Measurements from ENCODE around the gene NPAS3.

Gene NPAS3

GRCh38 chr14:33279865-33280264 lies 341.2 kb downstream of the NPAS3 start (continued):
- no peak for TF ChIP-seq PRDM10 (tag by site-specific recombination; IDR thresholded peaks at IDR 0.05)
- no peak for TF ChIP-seq ZNF530 (tag by site-specific recombination; IDR thresholded peaks at IDR 0.05; ENCODE audit: low read depth)

GRCh38 chr14:33280646-33281045 lies 342.0 kb downstream of the NPAS3 start:
- Histone ChIP-seq H3K4me3 (ENCODE audit: low read depth, low read length) (no peak overlapping the region), H3K4me1 (ENCODE audit: control insufficient read depth, insufficient read depth, low read length) (peaks cover 2% of the 10 kb centered on the region; the same call in 1 of the 2 replicates), H3K9me3 (ENCODE audit: control insufficient read depth, insufficient read depth, low read depth, low read length) (no peaks in the 10 kb centered on the region), H3K27ac (ENCODE audit: extremely low read depth, low read depth, low read length) (no peak overlapping the region), H3K36me3 (ENCODE audit: control insufficient read depth in 2 of 2, insufficient read depth in 1 of 2, low read length in 2 of 2) (no peaks in the 10 kb centered on the region)
- POLR2A ChIA-PET: no interaction called here
- no peak for TF ChIP-seq ZNF404 (tag by site-specific recombination; IDR thresholded peaks at IDR 0.05)
- no peak for TF ChIP-seq PRDM6 (tag by site-specific recombination; IDR thresholded peaks at IDR 0.05)
- TF ChIP-seq KLF10 (tag by site-specific recombination; IDR thresholded peaks at IDR 0.05): no peak
- TF ChIP-seq ZBTB6 (tag by site-specific recombination; IDR thresholded peaks at IDR 0.05): no peak
- TF ChIP-seq ZNF19 (tag by site-specific recombination; IDR thresholded peaks at IDR 0.05; ENCODE audit: low read depth): no peak
- TF ChIP-seq HOXD13 (CRISPR knock-in tag; IDR thresholded peaks at IDR 0.05; ENCODE audit: borderline replicate concordance): no peak
- TF ChIP-seq YY2 (tag by site-specific recombination; IDR thresholded peaks at IDR 0.05): no peak
- no peak for TF ChIP-seq ZNF140 (tag by site-specific recombination; IDR thresholded peaks at IDR 0.05)
- TF ChIP-seq ZNF654 (tag by site-specific recombination; IDR thresholded peaks at IDR 0.05; ENCODE audit: low read depth): no peak
- no peak for TF ChIP-seq ZNF658 (tag by site-specific recombination; IDR thresholded peaks at IDR 0.05)
- TF ChIP-seq ZNF837 (tag by site-specific recombination; IDR thresholded peaks at IDR 0.05): no peak
- no peak for TF ChIP-seq ZNF571 (tag by site-specific recombination; IDR thresholded peaks at IDR 0.05)
- TF ChIP-seq ZNF791 (tag by site-specific recombination; IDR thresholded peaks at IDR 0.05): no peak
- TF ChIP-seq BCL6B (tag by site-specific recombination; IDR thresholded peaks at IDR 0.05): no peak
- CTCF ChIA-PET: no interaction called here
